SK-N-SH (cell line): ENCODE data around the gene GPC5. TPM values are rescaled to one million over a fixed set of nuclear protein-coding genes. Genes with fewer than 3 reads are reported as not detected.

Experiments used
- CTCF ChIA-PET: fragments of 300-600, 350-600 bp; formaldehyde crosslinking; extraction: SDS; loops from one replicate; lab custom pipeline; 2021; lab: Yijun Ruan, JAX
- POLR2A ChIA-PET: fragments of 350-600 bp; sonication (Branson Sonifier 250); formaldehyde crosslinking; extraction: SDS; loops from one replicate; lab custom pipeline; 2020; ENCODE audit warnings: antibody characterized with exemption, inconsistent platforms; lab: Yijun Ruan, JAX
- DNase-seq: peaks from one replicate; pipeline ENCODE4 v3.0.0; 2012
- H2AFZ ChIP-seq: fragments of 200-600 bp; sonication (generic); 2 replicates; pipeline ENCODE4 v1.8.1; 2016; ENCODE audit warnings: antibody characterized with exemption, mild to moderate bottlenecking, low read depth
- H3F3A ChIP-seq: fragments of 200-600 bp; sonication (generic); replicated peaks from 2 replicates; pipeline ENCODE3; 2016; ENCODE audit warnings: antibody characterized with exemption, mild to moderate bottlenecking; ENCODE audit not compliant: insufficient read depth
- H3K27ac ChIP-seq, 2 experiments: fragments of 200-500 bp in 1 of 2; fragments of 200-600 bp in 1 of 2; sonication (Bioruptor generic) in 1 of 2; sonication (generic), shearing (Covaris generic) in 1 of 2; 2 replicates each; pipeline versions ENCODE4 v1.5.1 to v1.6.1; 2014 to 2016; ENCODE audit warnings: low read depth in 2 of 2, inconsistent platforms in 1 of 2, low read length in 1 of 2, mild to moderate bottlenecking in 1 of 2, mixed read lengths in 1 of 2
- H3K27me3 ChIP-seq: fragments of 200-600 bp; sonication (generic), shearing (Covaris generic); 2 replicates; pipeline ENCODE4 v1.6.1; 2016; ENCODE audit warnings: mixed run types; ENCODE audit not compliant: insufficient read depth
- H3K36me3 ChIP-seq, 2 experiments: fragments of 200-500 bp in 1 of 2; fragments of 200-600 bp in 1 of 2; sonication (Bioruptor generic) in 1 of 2; sonication (generic) in 1 of 2; replicated peaks in 1 of 2; 2 replicates each; pipeline versions ENCODE3 to v1.5.1; 2014 to 2016; ENCODE audit warnings: low read length in 1 of 2, mild to moderate bottlenecking in 1 of 2; ENCODE audit not compliant: insufficient read depth in 2 of 2, control insufficient read depth in 1 of 2
- H3K4me1 ChIP-seq, 2 experiments: fragments of 200-500 bp in 1 of 2; fragments of 200-600 bp in 1 of 2; sonication (Bioruptor generic) in 1 of 2; sonication (generic), shearing (Covaris generic) in 1 of 2; 2 replicates each; pipeline versions ENCODE4 v1.5.1 to v1.6.1; 2014 to 2016; ENCODE audit warnings: low read depth in 1 of 2, low read length in 1 of 2, mixed run types in 1 of 2; ENCODE audit not compliant: insufficient read depth in 2 of 2, control insufficient read depth in 1 of 2
- H3K4me2 ChIP-seq: fragments of 200-600 bp; sonication (generic), shearing (Covaris generic); 2 replicates; pipeline ENCODE4 v1.6.1; 2017; ENCODE audit warnings: mixed run types
- H3K4me3 ChIP-seq, 2 experiments: fragments of 200-500 bp in 1 of 2; fragments of 200-600 bp in 1 of 2; sonication (Bioruptor generic) in 1 of 2; sonication (generic), shearing (Covaris generic) in 1 of 2; 2 replicates each; pipeline versions ENCODE4 v1.5.1 to v1.8.1; 2014 to 2016; ENCODE audit warnings: low read depth in 2 of 2, inconsistent platforms in 1 of 2, low read length in 1 of 2, mild to moderate bottlenecking in 1 of 2, mixed read lengths in 1 of 2, moderate library complexity in 1 of 2
- H3K79me2 ChIP-seq: fragments of 200-600 bp; sonication (generic); 2 replicates; pipeline ENCODE4 v1.8.1; 2017; ENCODE audit warnings: mild to moderate bottlenecking; ENCODE audit not compliant: insufficient read depth
- H3K9ac ChIP-seq: fragments of 200-600 bp; sonication (generic); 2 replicates; pipeline ENCODE4 v1.6.1; 2017; ENCODE audit warnings: mixed run types
- H3K9me2 ChIP-seq: fragments of 200-600 bp; sonication (generic); 2 replicates; pipeline ENCODE4 v1.6.1; 2017; ENCODE audit warnings: mixed run types
- H3K9me3 ChIP-seq: fragments of 200-600 bp; sonication (generic); 2 replicates; pipeline ENCODE4 v1.6.1; 2017; ENCODE audit warnings: mixed run types, mild to moderate bottlenecking, moderate library complexity
- H4K20me1 ChIP-seq: fragments of 200-600 bp; sonication (generic); 2 replicates; pipeline ENCODE4 v1.6.1; 2017; ENCODE audit warnings: mild to moderate bottlenecking, mixed run types; ENCODE audit not compliant: insufficient read depth
- EP300 ChIP-seq, 2 experiments: IDR thresholded peaks; 2 replicates each; pipeline versions ENCODE4 v1.4.0 to v1.6.1; 2012; ENCODE audit warnings: borderline replicate concordance in 1 of 2, low read depth in 1 of 2, low read length in 1 of 2
- EZH2phosphoT487 ChIP-seq: fragments of 200-600 bp; sonication (generic); IDR thresholded peaks from 2 replicates; pipeline ENCODE4 v1.6.1; 2017; ENCODE audit warnings: low read depth, mixed run types, mild to moderate bottlenecking, antibody characterized with exemption, moderate library complexity, borderline replicate concordance
- FOXM1 ChIP-seq: IDR thresholded peaks from 2 replicates; pipeline ENCODE4 v1.4.0; 2012; ENCODE audit warnings: low read depth, mild to moderate bottlenecking
- JUND ChIP-seq: IDR thresholded peaks from 2 replicates; pipeline ENCODE4 v1.4.0; 2012
- MAX ChIP-seq: IDR thresholded peaks from 2 replicates; pipeline ENCODE4 v1.4.0; 2012; ENCODE audit warnings: low read depth
- MXI1 ChIP-seq: IDR thresholded peaks from 2 replicates; pipeline ENCODE4 v1.6.1; 2012; ENCODE audit warnings: mild to moderate bottlenecking, low read depth, low read length, improper control_type of control experiment
- NRF1 ChIP-seq: IDR thresholded peaks from 2 replicates; pipeline ENCODE4 v1.6.1; 2012; ENCODE audit warnings: low read depth, mild to moderate bottlenecking, low read length
- RAD21 ChIP-seq: IDR thresholded peaks from 2 replicates; pipeline ENCODE4 v1.6.1; 2012; ENCODE audit warnings: mild to moderate bottlenecking, low read length
- REST ChIP-seq: IDR thresholded peaks from 2 replicates; pipeline ENCODE4 v1.6.1; 2012; ENCODE audit warnings: mild to moderate bottlenecking, low read depth, low read length, moderate library complexity
- RFX5 ChIP-seq: IDR thresholded peaks from 2 replicates; pipeline ENCODE4 v1.6.1; 2012; ENCODE audit warnings: mild to moderate bottlenecking, improper control_type of control experiment, low read length
- SMC3 ChIP-seq: IDR thresholded peaks from 2 replicates; pipeline ENCODE4 v1.6.1; 2012; ENCODE audit warnings: low read depth, low read length, improper control_type of control experiment
- TAF1 ChIP-seq: IDR thresholded peaks from 2 replicates; pipeline ENCODE4 v1.6.1; 2012; ENCODE audit warnings: low read depth, mild to moderate bottlenecking, low read length, moderate library complexity, borderline replicate concordance
- TEAD4 ChIP-seq: IDR thresholded peaks from 2 replicates; pipeline ENCODE4 v1.4.0; 2012; ENCODE audit warnings: mild to moderate bottlenecking, borderline replicate concordance; ENCODE audit not compliant: insufficient read depth
- ZBTB33 ChIP-seq: IDR thresholded peaks from 2 replicates; pipeline ENCODE4 v1.4.0; 2012; ENCODE audit warnings: low read depth, borderline replicate concordance
- WGBS: methylation state at CpG from one replicate; pipeline ENCODE4 v1.1.6; 2017; ENCODE audit warnings: low lambda C conversion rate; 5-methylcytosine and 5-hydroxymethylcytosine counted together
- polyA plus RNA-seq, 3 experiments: library from polyadenylated mRNA; depleted of rRNA; stranded (reverse); fragments of >200 nt; gene quantifications; 2 replicates each; pipeline ENCODE4 v1.2.3, GENCODE V29; 2012

The GPC5 gene
- polyA plus RNA-seq, 1 of the 3 experiments (the other 2 are of a cell fraction): 0.03 TPM

- H3K9ac ChIP-seq: no peak overlapping the region
- ChIA-PET CTCF (interaction anchor here (0.6 kb wide), 1 partner anchor 26 kb away, joined by 3 read pairs; no protein-coding TSS in a partner anchor), POLR2A (no interaction called here)
- no peaks in the 10 kb centered on the region for H3K9me2 ChIP-seq
- no peak for DNase-seq
- TF ChIP-seq SMC3 (no peak), EZH2phosphoT487 (no peak), MXI1 (no peak), TEAD4 (no peak), MAX (no peak), EP300 (IDR thresholded peaks at IDR 0.05; ENCODE audit: borderline replicate concordance in 1 of 2, low read depth in 1 of 2, low read length in 1 of 2) (no peak), RAD21 (no peak), REST (no peak), ZBTB33 (no peak), FOXM1 (no peak), JUND (no peak), TAF1 (no peak), RFX5 (no peak), NRF1 (no peak)
- TF ChIP-seq, all 33 proteins: peak for 0
- H4K20me1 ChIP-seq: no peaks in the 10 kb centered on the region
- no peak overlapping the region for H3K27ac ChIP-seq
- no peaks in the 10 kb centered on the region for H3K4me1 ChIP-seq
- no peak overlapping the region for H3K4me2 ChIP-seq
- WGBS: 45% methylated on average over 1 of the region's 1 CpG
- H3K36me3 ChIP-seq: no peaks in the 10 kb centered on the region
- H3K9me3 ChIP-seq: no peaks in the 10 kb centered on the region
- H2AFZ ChIP-seq: no peak overlapping the region
- no peak overlapping the region for H3K4me3 ChIP-seq
- no peaks in the 10 kb centered on the region for H3K27me3 ChIP-seq
- no peaks in the 10 kb centered on the region for H3F3A ChIP-seq
- H3K79me2 ChIP-seq: no peaks in the 10 kb centered on the region
These were observed 1150.9 kb downstream of the GPC5 start for GRCh38 chr13:92549276-92549675.
